Naive thymus-derived CD8-positive, alpha-beta T cell (primary cell): ENCODE results near the gene COA7. TPM values are rescaled to one million over a fixed set of nuclear protein-coding genes. Genes with fewer than 3 reads are reported as not detected.
"Not testable (repeated sequence)": the region's sequence is repeated elsewhere in the genome, so short reads cannot be mapped to it uniquely, and the experiment has no call there.

Experiments
- ATAC-seq, 2 donors: fragments of 150-1000 bp; cut with Tn5 transposase in 1 of 2; sonication (Bioruptor Pico), chemical (Tn5 transposase) in 1 of 2; 1 replicate in 1 of 2; 2 replicates in 1 of 2; pipeline ENCODE4 v1.10.0; 2021; ENCODE audit warnings: mild to moderate bottlenecking in 2 of 2, moderate library complexity in 2 of 2
- POLR2A ChIA-PET: fragments of 350-600 bp; sonication (Branson Sonifier 250); formaldehyde crosslinking; loops from one replicate; lab custom pipeline; 2021; ENCODE audit warnings: antibody characterized with exemption; lab: Charles Lee
- DNase-seq, 10 donors: peaks; one replicate each; pipeline versions ENCODE4 v3.0.0 to v3.0.0-alpha.2; 2020 to 2022
- H3K27ac Mint-ChIP-seq, 10 donors: one replicate each; pipeline ENCODE4 v1.8.0; 2020 to 2022; ENCODE audit warnings: mild to moderate bottlenecking in 10 of 10, mixed read lengths in 10 of 10, moderate library complexity in 4 of 10, inconsistent platforms in 1 of 10
- H3K27me3 Mint-ChIP-seq, 5 donors: one replicate each; pipeline ENCODE4 v1.8.0; 2021 to 2022; ENCODE audit warnings: mixed read lengths in 5 of 5
- H3K36me3 Mint-ChIP-seq, 3 donors: one replicate each; pipeline ENCODE4 v1.8.0; 2020 to 2022; ENCODE audit warnings: mixed read lengths in 3 of 3, mild to moderate bottlenecking in 2 of 3, inconsistent platforms in 1 of 3
- H3K4me1 Mint-ChIP-seq, 4 donors: one replicate each; pipeline ENCODE4 v1.8.0; 2021 to 2022; ENCODE audit warnings: mixed read lengths in 4 of 4
- H3K4me3 Mint-ChIP-seq, 10 donors: one replicate each; pipeline ENCODE4 v1.8.0; 2020 to 2022; ENCODE audit warnings: mild to moderate bottlenecking in 10 of 10, mixed read lengths in 10 of 10, moderate library complexity in 6 of 10, inconsistent platforms in 1 of 10
- H3K9me3 Mint-ChIP-seq, 9 donors: one replicate each; pipeline ENCODE4 v1.8.0; 2020 to 2022; ENCODE audit warnings: mixed read lengths in 9 of 9, mild to moderate bottlenecking in 3 of 9, inconsistent platforms in 1 of 9, moderate library complexity in 1 of 9
- polyA plus RNA-seq, 3 donors: library from polyadenylated mRNA; unstranded; fragments of 300-500 nt; fragmentation: Illumina TruSeq; gene quantifications; one replicate each; pipeline ENCODE4 v1.2.3, GENCODE V29; 2021
- total RNA-seq, 8 experiments: library from RNA in 2 of 8; stranded (reverse) in 2 of 8; gene quantifications; one replicate each; pipeline ENCODE4 v1.2.3 and lab custom pipeline; 2021 to 2026

Gene COA7
- total RNA-seq (1 to 10 TPM; 2.4 to 3.0 TPM), polyA plus RNA-seq (1 to 10 TPM; 3.1 to 4.2 (median 3.9) TPM), total RNA-seq (lab: John Stamatoyannopoulos, UW) (3.1 to 52.8 (median 8.8) reads per million in 6 experiments)

DNA sequence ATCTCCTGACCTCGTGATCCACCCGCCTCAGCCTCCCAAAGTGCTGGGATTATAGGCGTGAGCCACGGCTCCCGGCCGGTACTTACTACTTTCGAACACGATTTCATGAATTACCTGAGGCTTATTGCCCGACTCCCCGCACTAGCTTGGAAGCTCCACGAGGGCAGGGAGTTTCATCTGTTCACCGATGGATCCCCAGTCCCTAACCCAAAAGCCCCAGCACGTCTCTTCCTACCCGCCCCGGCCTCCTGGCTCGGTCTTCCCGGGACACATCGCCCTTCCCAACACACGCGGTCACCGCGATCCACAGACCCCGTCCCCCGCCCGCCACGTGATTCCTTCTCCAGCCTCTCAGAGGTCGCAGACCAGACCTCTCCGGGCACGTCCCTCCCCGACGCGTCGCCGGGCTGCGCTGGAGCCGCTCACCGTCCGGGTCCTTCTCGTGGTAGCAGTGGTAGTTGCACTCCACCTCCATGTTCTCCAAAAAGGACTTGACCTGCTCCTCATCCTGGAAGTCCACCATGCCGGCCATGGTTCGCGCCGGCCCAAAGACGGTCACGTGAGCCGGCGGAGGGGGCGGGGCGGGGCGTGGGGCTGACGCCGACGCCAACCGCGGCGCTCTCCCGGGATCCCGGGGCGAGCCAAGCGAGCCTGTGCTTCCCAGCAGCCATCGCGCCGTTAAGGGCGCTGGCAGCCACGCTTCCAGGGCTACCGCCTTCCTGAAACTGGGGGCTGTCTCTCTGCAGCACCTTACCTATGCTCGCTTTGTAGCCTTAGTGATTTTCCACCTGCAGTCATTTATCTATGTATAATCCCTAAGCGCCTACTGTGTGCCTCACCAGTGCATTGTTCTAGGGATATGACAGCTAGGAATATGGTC, at the start of gene COA7:
Gene COA7, minus strand, starts transcription at position 553 of the 880 bp plus-strand sequence. Its CDS starts 21 bp downstream, at position 532.
- Mint-ChIP-seq H3K27ac (peak within 1 kb of the TSS; percentile 74 to 94 (median 90)), H3K4me3 (peak within 1 kb of the TSS; percentile 86 to 93 (median 90)), H3K27me3 (no peaks in the 10 kb centered on the region), H3K9me3 (no peaks in the 10 kb centered on the region), H3K36me3 (peaks cover 0 to 3% (median 0%) of the 10 kb centered on the region in 3 donors), H3K4me1 (peaks cover 9 to 38% (median 30%) of the 10 kb centered on the region in 4 donors)
- DNase-seq (peak; percentile 15 to 68 (median 47)), ATAC-seq (peak; percentile 27 to 39)
- POLR2A ChIA-PET: interaction anchor here (1.0 kb wide), 1 partner anchor 75 kb away, joined by 3 read pairs; no protein-coding TSS in a partner anchor

DNA sequence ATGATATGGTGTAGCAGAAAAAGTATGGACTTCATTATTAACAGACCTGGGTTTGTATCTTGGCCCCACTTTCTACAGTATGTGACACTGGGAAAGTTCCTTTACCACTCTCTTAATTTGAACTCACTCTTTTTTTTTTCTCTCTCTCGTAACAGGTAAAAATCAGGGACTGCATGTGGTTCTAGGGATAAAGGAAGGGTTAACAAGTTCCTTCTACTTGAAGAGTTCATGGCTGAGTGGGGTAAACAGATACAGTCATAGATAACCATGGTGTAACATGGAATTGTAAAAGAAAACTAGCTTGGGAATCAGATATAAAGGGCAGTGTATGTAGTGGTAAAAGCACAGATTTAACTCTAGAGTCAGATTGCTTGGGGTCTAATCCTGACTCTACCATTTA, 49.3 kb upstream of the COA7 start:
- Mint-ChIP-seq H3K9me3 (no peaks in the 10 kb centered on the region), H3K27ac (peak overlapping the region in 2 of 10 donors; percentile 5 to 6), H3K4me1 (peaks cover 18 to 45% (median 34%) of the 10 kb centered on the region in 4 donors)

DNA sequence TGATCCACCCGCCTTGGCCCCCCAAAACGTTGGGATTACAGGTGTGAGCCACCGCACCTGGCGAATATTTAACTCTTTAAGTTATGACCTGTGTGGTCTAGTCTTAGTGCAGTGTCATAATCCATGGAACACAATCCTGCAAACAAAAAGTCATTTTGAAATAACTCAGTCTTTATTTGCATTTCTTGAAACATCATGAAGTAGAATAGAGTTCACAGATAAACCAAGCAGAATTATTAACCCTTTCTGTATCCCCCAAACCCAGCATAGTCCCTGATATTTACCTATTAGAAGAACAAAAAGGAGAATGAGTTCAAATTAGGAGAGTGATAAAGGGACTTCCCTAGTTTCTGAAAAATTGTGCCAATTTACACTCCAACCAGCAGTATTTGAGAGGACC, 48.0 kb upstream of the COA7 start:
- H3K27me3 Mint-ChIP-seq: no peaks in the 10 kb centered on the region
- ATAC-seq (no peak), DNase-seq (no peak)
- H3K27ac Mint-ChIP-seq: peak overlapping the region in 1 of 10 donors; percentile 31
- H3K4me3 Mint-ChIP-seq: no peak overlapping the region
- H3K4me1 Mint-ChIP-seq: peaks cover 17 to 41% (median 28%) of the 10 kb centered on the region in 4 donors
- POLR2A ChIA-PET: no interaction called here
- H3K36me3 Mint-ChIP-seq: peaks cover 0 to 15% (median 9%) of the 10 kb centered on the region in 3 donors
- no peaks in the 10 kb centered on the region for H3K9me3 Mint-ChIP-seq

More for the DNA sequence above, 49.3 kb upstream of the COA7 start:
- no peak overlapping the region for H3K4me3 Mint-ChIP-seq
- POLR2A ChIA-PET: no interaction called here
- no peak for DNase-seq
- H3K27me3 Mint-ChIP-seq: no peaks in the 10 kb centered on the region
- ATAC-seq: no peak
- peaks cover 0 to 5% (median 0%) of the 10 kb centered on the region in 3 donors for H3K36me3 Mint-ChIP-seq

DNA sequence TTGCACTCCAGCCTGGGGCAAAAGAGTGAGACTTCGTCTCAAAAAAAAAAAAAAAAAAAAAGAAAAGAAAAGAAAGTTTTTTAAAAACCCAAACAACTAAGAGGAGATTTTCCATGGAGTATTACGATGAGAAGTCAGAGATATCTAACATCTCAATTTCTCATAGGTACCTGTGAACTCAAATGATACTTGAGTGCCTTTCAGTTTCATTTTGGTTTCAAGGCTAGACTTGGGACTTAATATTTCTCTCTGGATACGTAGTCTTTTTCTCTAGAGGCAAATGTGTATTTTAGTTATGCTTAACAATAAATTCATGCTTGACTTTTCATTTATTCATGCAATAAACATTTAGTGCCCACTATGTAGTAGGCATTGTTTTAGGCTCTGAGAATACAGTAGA, 43.1 kb upstream of the COA7 start:
- H3K9me3 Mint-ChIP-seq: no peaks in the 10 kb centered on the region
- peaks cover 15 to 45% (median 26%) of the 10 kb centered on the region in 4 donors for H3K4me1 Mint-ChIP-seq
- no peaks in the 10 kb centered on the region for H3K27me3 Mint-ChIP-seq
- no peak for ATAC-seq
- POLR2A ChIA-PET: no interaction called here
- DNase-seq: no peak
- no peak overlapping the region for H3K27ac Mint-ChIP-seq
- peaks cover 0 to 25% (median 13%) of the 10 kb centered on the region in 3 donors for H3K36me3 Mint-ChIP-seq
- H3K4me3 Mint-ChIP-seq: no peak overlapping the region

DNA sequence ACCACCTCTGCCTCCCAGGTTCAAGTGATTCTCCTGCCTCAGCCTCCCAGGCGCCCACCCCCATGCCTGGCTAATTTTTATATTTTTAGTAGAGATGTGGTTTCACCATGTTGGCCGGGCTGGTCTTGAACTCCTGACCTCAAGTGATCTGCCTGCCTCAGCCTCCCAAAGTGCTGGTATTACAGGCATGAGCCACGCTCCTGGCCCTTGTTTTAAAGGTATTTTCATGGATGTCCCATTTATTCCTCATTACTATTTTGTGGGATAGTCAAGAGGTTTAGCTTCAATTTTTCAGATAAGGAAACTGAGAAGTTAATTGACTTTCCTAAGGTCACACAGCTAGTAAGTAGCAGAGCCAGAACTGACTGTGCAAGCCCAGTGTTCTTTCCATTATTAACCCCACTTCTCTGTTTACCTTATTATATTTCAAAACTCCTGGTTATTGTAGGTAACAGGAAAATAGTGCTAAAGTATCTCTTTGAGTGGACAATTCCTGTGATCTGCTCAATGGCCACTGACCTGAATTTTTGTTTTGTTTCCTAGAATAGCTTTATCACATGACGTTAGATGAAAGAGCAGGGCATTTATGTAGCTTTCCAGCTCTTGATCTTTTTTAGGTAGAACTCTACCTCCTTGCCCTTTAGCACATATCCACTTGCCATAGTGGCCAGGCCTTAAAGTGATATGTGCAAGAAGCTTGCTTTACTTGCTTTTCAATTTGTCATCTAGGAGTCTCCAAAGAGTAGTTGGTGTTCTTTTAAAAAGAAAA, 41.7 kb upstream of the COA7 start:
- peaks cover 13 to 46% (median 26%) of the 10 kb centered on the region in 4 donors for H3K4me1 Mint-ChIP-seq

DNA sequence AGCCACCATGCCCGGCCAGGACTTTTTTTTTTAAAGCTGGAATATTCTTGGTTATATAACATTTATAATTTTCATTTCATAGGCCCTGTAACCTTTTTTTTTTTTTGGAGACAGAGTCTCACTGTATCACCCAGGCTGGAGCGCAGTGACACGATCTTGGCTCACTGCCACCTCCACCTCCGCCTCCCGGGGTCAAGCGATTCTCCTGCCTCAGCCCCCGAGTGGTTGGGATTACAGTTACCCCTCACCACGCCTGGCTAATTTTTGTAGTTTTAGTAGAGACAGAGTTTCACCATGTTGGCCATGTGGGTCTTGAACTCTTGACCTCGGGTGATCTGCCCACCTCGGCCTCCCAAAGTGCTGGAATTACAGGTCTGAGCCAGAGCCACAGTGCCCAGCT, 40.7 kb upstream of the COA7 start:
- POLR2A ChIA-PET: no interaction called here
- no peaks in the 10 kb centered on the region for H3K9me3 Mint-ChIP-seq
- H3K36me3 Mint-ChIP-seq: peaks cover 0 to 27% (median 13%) of the 10 kb centered on the region in 3 donors
- peak overlapping the region in 1 of 10 donors; percentile 46 for H3K27ac Mint-ChIP-seq
- H3K27me3 Mint-ChIP-seq: no peaks in the 10 kb centered on the region
- DNase-seq (no peak), ATAC-seq (no peak)
- H3K4me1 Mint-ChIP-seq: peaks cover 8 to 39% (median 26%) of the 10 kb centered on the region in 4 donors
- H3K4me3 Mint-ChIP-seq: no peak overlapping the region

More for the DNA sequence above, 41.7 kb upstream of the COA7 start:
- ATAC-seq: no peak
- H3K4me3 Mint-ChIP-seq: no peak overlapping the region
- H3K27ac Mint-ChIP-seq: no peak overlapping the region
- no peaks in the 10 kb centered on the region for H3K27me3 Mint-ChIP-seq
- peaks cover 0 to 27% (median 13%) of the 10 kb centered on the region in 3 donors for H3K36me3 Mint-ChIP-seq
- H3K9me3 Mint-ChIP-seq: no peaks in the 10 kb centered on the region
- no peak for DNase-seq
- POLR2A ChIA-PET: interaction anchor here (0.9 kb wide), 1 partner anchor 9 kb away, joined by 5 read pairs; no protein-coding TSS in a partner anchor

DNA sequence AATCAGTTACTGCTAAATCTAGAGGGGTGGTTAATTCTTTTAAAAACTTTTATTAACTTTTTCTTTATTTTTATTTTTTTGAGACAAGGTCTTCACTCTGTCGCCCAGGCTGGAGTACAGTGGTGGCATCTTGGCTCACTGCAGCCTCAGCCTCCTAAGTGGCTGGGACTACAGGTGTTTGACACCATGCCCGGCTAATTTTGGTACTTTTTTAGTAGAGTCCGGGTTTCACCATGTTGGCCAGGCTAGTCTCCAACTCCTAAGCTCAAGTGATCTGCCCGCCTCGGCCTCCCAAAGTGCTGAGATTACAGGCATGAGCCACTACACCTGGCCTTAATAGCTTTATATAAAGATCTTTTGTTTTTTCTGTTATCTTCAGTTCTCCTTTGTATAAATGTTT, 40.0 kb upstream of the COA7 start:
- Mint-ChIP-seq H3K27me3 (no peaks in the 10 kb centered on the region), H3K27ac (peak overlapping the region in 1 of 10 donors; percentile 53), H3K36me3 (peaks cover 0 to 27% (median 13%) of the 10 kb centered on the region in 3 donors), H3K9me3 (no peaks in the 10 kb centered on the region), H3K4me3 (no peak overlapping the region), H3K4me1 (peaks cover 6 to 41% (median 30%) of the 10 kb centered on the region in 4 donors)
- POLR2A ChIA-PET: no interaction called here
- DNase-seq: no peak
- no peak for ATAC-seq

DNA sequence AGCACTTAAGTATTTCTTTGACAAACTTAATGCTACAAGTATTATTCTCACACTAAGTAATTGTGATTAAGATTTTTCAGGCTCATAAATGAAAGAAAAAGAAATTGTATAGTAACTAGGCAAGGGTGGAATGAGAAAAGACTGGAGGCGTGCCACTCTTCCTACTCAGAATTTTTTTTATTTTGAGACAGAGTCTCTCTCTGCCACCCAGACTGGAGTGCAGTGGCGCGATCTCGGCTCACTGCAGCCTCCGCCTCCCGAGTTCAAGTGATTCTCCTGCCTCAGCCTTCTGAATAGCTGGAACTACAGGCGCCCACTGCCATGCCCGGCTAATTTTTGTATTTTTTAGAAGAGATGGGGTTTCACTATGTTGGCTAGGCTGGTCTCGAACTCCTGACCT, 37.2 kb upstream of the COA7 start:
- Mint-ChIP-seq H3K4me1 (peaks cover 6 to 42% (median 26%) of the 10 kb centered on the region in 4 donors), H3K36me3 (peaks cover 0 to 29% (median 5%) of the 10 kb centered on the region in 3 donors)
- POLR2A ChIA-PET, H3K9me3 Mint-ChIP-seq, ATAC-seq, H3K27me3 Mint-ChIP-seq, DNase-seq, H3K4me3 Mint-ChIP-seq, H3K27ac Mint-ChIP-seq: not testable (repeated sequence)

DNA sequence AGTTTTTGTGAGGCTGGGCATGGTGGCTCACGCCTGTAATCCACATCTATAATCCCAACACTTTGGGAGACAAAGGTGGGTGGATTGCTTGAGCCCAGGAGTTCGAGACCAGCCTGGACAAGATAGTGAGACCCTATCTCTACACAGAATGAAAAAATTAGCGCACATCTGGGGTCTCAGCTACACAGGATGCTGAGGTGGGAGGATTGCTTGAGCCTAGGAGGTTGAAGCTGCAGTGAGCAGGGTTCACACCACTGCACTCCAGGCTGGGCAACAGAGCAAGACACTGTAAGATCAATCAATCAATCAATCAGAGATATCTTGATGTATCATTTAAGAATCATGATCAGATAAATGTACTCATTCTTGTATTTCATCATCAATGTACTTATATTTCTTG, 35.2 kb upstream of the COA7 start:
- POLR2A ChIA-PET: interaction anchor here (1.0 kb wide), 1 partner anchor 31 kb away, joined by 3 read pairs; no protein-coding TSS in a partner anchor
- no peak for ATAC-seq
- DNase-seq: no peak
- Mint-ChIP-seq H3K9me3 (no peaks in the 10 kb centered on the region), H3K4me3 (no peak overlapping the region), H3K4me1 (peaks cover 9 to 45% (median 31%) of the 10 kb centered on the region in 4 donors), H3K27me3 (no peaks in the 10 kb centered on the region), H3K36me3 (peaks cover 0 to 21% (median under 1%) of the 10 kb centered on the region in 3 donors), H3K27ac (peak overlapping the region in 1 of 10 donors; percentile 38)

DNA sequence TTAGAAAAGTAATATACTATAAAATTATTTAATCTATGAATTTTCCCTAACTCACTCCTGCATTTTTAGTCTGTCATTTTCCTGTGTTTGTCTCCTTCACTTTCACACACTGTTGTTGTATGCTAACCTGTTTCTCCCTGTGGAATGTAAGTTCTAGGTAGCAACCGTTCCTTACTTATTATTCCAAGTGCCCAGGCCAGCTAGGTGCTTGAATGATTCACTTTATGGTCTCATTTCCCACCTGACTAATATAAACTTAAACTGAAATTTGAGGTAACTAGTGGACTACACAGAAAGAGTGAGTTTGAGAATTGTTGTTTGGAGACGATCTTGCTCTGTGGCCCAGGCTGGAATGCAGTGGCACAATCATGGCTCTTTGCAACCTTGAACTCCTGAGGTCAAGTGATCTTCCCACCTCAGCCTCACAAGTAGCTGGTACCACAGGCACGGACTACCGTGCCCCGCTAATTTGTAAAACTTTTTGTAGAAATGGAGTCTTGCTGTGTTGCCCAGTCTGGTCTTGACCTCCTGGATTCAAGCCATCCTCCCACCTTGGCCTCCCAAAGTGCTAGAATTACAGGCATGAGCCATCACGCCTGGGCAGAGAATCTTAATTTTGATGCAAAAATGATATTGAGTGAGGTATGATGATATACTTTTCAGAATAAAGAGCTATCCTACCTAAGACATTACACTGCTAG, 30.0 kb upstream of the COA7 start:
- Mint-ChIP-seq H3K36me3 (peaks cover 0 to 15% (median 0%) of the 10 kb centered on the region in 3 donors), H3K4me3 (peak overlapping the region in 9 of 10 donors; percentile 53 to 96 (median 92)), H3K27ac (peak overlapping the region in 2 of 10 donors; percentile 6 to 63), H3K4me1 (peaks cover 26 to 50% (median 42%) of the 10 kb centered on the region in 4 donors), H3K27me3 (no peaks in the 10 kb centered on the region), H3K9me3 (no peaks in the 10 kb centered on the region)
- ATAC-seq: no peak
- POLR2A ChIA-PET: interaction anchor here (2.3 kb wide), 1 partner anchor 25 kb away, joined by 8 read pairs; no protein-coding TSS in a partner anchor
- DNase-seq: no peak

DNA sequence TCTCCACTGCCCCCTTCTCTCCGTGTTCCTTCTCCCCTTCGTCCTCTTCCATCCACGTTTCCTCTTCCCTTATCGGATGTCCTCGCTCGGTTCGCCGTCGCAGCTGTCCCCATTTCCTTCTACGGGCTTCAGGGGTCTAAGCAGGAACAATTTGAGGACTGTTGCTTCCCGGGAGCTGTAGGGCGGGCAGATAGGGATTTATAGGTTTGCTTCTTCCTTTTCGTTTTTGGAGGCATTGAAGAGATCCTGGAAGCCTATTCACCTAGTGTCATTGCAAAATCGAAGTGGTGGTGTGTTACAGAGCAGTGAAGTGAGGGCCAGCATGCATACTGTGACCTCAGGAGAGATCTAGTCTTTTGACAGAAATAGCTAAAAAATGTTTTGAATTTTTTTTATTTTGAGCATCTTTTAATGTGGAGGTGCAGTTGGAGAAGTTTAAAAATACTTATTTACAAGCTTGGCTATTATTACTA, 29.0 kb upstream of the COA7 start:
- peak overlapping the region; percentile 89 to 98 (median 94) for H3K4me3 Mint-ChIP-seq
- ATAC-seq (no peak), DNase-seq (peak in 1 of 10 donors; percentile 4)
- POLR2A ChIA-PET: interaction anchor here (1.3 to 2.3 kb wide), 3 partner anchors 24 to 323 kb away, joined by 6 to 11 read pairs (median 8); partner anchors contain the start of genes ORC1 and PRPF38A
- H3K4me1 Mint-ChIP-seq: peaks cover 26 to 50% (median 42%) of the 10 kb centered on the region in 4 donors
- H3K9me3 Mint-ChIP-seq: no peaks in the 10 kb centered on the region
- H3K27me3 Mint-ChIP-seq: peaks cover 0 to 2% (median 0%) of the 10 kb centered on the region in 5 donors
- H3K27ac Mint-ChIP-seq: peak overlapping the region; percentile 82 to 95 (median 92)
- peaks cover 0 to 12% (median 0%) of the 10 kb centered on the region in 3 donors for H3K36me3 Mint-ChIP-seq
